ENCODE measurements around the gene APELA. TPM values are rescaled to one million over a fixed set of nuclear protein-coding genes. Genes with fewer than 3 reads are reported as not detected.
A peak's percentile ranks its signal among the peaks of the same experiment; 100 is the strongest.
"Not testable (repeated sequence)": the region's sequence is repeated elsewhere in the genome, so short reads cannot be mapped to it uniquely, and the experiment has no call there.

APELA gene
- total RNA-seq, 3 donors from 2014 or later = not detected

DNA sequence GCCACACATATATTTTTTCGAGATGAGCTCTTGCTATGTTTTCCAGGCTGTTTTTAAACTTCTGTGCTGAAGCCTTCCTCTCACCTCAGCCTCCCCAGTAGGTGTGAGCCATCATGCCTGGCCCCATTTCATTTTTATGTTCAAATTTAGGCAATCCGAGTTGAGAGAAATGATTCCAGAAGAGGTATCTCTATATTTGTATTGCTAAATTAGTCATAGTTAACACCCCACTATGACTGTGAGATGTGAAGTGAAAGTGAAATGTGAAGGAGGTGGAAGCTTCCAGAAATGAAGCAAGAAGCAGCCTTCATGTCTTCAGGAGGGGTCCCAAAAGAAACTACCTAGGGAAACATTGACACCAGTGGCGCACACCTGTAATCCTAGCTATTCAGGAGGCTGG, 17.7 kb downstream of the APELA start:
- H3K9me3 Mint-ChIP-seq = no peaks in the 10 kb centered on the region
- H3K36me3 Mint-ChIP-seq (ENCODE audit: insufficient read depth) = no peaks in the 10 kb centered on the region
- ATAC-seq (no peak), DNase-seq (no peak)
- peaks cover 4% of the 10 kb centered on the region for H3K27me3 Mint-ChIP-seq (ENCODE audit: low read depth)
- no peak overlapping the region for H3K4me3 Mint-ChIP-seq
- no peaks in the 10 kb centered on the region for H3K4me1 Mint-ChIP-seq (ENCODE audit: low read depth)

GRCh38 chr4:164902608-164903007, 25.6 kb downstream of the APELA start:
- no peaks in the 10 kb centered on the region for H3K36me3 Mint-ChIP-seq (ENCODE audit: insufficient read depth)
- H3K4me3 Mint-ChIP-seq = no peak overlapping the region
- no peaks in the 10 kb centered on the region for H3K4me1 Mint-ChIP-seq (ENCODE audit: low read depth)
- ATAC-seq (peak in 1 of 2 donors; percentile 25), DNase-seq (no peak)
- H3K27me3 Mint-ChIP-seq (ENCODE audit: low read depth) = peaks cover 3% of the 10 kb centered on the region
- no peaks in the 10 kb centered on the region for H3K9me3 Mint-ChIP-seq

- DNase-seq = no peak
- no peak for ATAC-seq
- Mint-ChIP-seq H3K9me3 (no peaks in the 10 kb centered on the region), H3K4me1 (ENCODE audit: low read depth) (no peaks in the 10 kb centered on the region), H3K27me3 (ENCODE audit: low read depth) (peaks cover 3% of the 10 kb centered on the region), H3K36me3 (ENCODE audit: insufficient read depth) (no peaks in the 10 kb centered on the region), H3K4me3 (no peak overlapping the region)
Observed at GRCh38 chr4:164904336-164904735, 27.4 kb downstream of the APELA start.

- H3K4me1 Mint-ChIP-seq (ENCODE audit: low read depth) = no peaks in the 10 kb centered on the region
- peaks cover 3% of the 10 kb centered on the region for H3K27me3 Mint-ChIP-seq (ENCODE audit: low read depth)
- no peak for ATAC-seq
- no peaks in the 10 kb centered on the region for H3K9me3 Mint-ChIP-seq
- no peak for DNase-seq
- no peaks in the 10 kb centered on the region for H3K36me3 Mint-ChIP-seq (ENCODE audit: insufficient read depth)
- no peak overlapping the region for H3K4me3 Mint-ChIP-seq
Observed at GRCh38 chr4:164904941-164905340, 28.0 kb downstream of the APELA start.

- no peaks in the 10 kb centered on the region for H3K9me3 Mint-ChIP-seq
- no peak for ATAC-seq
Observed at GRCh38 chr4:164906368-164906767, 29.4 kb downstream of the APELA start.

GRCh38 chr4:164913506-164913905, 36.5 kb downstream of the APELA start:
- H3K9me3 Mint-ChIP-seq; H3K4me1 Mint-ChIP-seq (ENCODE audit: low read depth); H3K36me3 Mint-ChIP-seq (ENCODE audit: insufficient read depth); H3K4me3 Mint-ChIP-seq; DNase-seq; H3K27me3 Mint-ChIP-seq (ENCODE audit: low read depth); ATAC-seq: not testable (repeated sequence)

More at GRCh38 chr4:164906368-164906767, 29.4 kb downstream of the APELA start:
- no peak overlapping the region for H3K4me3 Mint-ChIP-seq
- peaks cover 2% of the 10 kb centered on the region for H3K27me3 Mint-ChIP-seq (ENCODE audit: low read depth)
- H3K36me3 Mint-ChIP-seq (ENCODE audit: insufficient read depth) = no peaks in the 10 kb centered on the region
- no peak for DNase-seq
- H3K4me1 Mint-ChIP-seq (ENCODE audit: low read depth) = no peaks in the 10 kb centered on the region

DNA sequence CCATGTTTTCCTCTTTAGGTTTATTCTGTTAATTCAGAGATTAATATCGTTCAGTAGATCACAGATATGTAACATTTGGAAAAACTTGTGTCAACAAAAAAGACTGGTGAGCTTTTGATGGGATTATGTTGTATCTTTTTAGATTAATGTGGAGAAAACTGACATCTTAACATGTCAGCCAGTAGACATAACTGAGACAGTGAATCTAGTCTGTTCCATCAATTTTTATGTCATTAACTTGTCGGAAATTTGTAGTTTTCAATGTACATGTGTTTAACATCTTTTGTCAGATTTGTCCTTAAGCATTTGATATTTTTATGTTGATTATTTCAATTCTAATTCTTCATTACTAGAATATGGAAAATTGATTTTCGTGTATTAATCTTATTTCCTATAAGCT, 42.0 kb downstream of the APELA start:
- H3K9me3 Mint-ChIP-seq = no peaks in the 10 kb centered on the region
- H3K4me1 Mint-ChIP-seq (ENCODE audit: low read depth) = no peaks in the 10 kb centered on the region
- no peaks in the 10 kb centered on the region for H3K36me3 Mint-ChIP-seq (ENCODE audit: insufficient read depth)
- no peak overlapping the region for H3K4me3 Mint-ChIP-seq
- no peak for DNase-seq
- H3K27me3 Mint-ChIP-seq (ENCODE audit: low read depth) = no peaks in the 10 kb centered on the region
- no peak for ATAC-seq

DNA sequence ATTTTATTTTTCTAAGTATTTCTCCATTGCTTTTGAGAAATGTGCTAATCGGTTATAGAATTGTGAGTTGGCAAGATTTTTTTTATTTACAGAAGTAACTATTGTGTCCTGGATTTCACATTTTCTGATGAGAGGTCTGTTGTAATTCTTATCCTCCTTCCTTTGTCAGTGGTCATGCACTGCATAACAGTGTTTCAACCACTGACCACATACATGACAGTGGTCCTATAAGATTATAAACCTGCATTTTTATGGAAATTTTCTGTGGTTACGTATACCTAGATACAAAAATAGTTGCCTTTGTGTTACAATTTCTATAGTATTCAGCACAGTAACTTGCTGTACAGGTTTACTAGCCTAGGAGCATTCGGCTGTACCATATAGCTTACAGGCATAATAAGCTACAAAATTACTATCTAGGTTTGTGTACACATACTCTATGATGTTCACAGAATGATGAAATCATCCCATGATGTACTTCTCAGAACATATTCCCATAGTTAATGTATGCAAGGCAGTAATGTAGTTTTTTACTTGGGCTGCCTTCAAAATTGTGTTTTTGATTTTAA, 47.8 kb downstream of the APELA start:
- no peaks in the 10 kb centered on the region for H3K4me1 Mint-ChIP-seq (ENCODE audit: low read depth)
- no peak overlapping the region for H3K4me3 Mint-ChIP-seq
- DNase-seq (no peak), ATAC-seq (no peak)
- H3K27me3 Mint-ChIP-seq (ENCODE audit: low read depth) = no peaks in the 10 kb centered on the region
- no peaks in the 10 kb centered on the region for H3K36me3 Mint-ChIP-seq (ENCODE audit: insufficient read depth)
- H3K9me3 Mint-ChIP-seq = no peaks in the 10 kb centered on the region

DNA sequence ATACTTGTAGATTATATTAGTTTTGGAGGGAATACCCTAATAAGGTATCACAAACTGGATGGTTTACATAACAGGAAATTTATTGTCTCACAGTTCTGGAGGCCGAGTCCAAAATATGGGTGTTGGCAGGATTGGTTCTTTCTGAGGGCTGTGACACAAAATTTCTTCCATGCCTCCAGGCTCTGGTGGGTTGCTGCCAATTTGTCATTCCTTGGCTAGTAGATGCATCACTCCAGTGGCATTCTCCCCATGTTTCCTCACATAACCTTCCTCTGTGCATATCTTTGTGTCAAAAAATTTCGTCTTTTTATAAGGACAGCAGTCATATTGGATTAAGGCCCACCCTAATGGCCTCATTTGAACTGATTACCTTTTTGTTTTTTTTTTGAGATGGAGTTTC, 49.3 kb downstream of the APELA start:
- H3K4me1 Mint-ChIP-seq (ENCODE audit: low read depth) = no peaks in the 10 kb centered on the region
- H3K27me3 Mint-ChIP-seq (ENCODE audit: low read depth) = peaks cover under 1% of the 10 kb centered on the region
- no peak overlapping the region for H3K4me3 Mint-ChIP-seq
- no peak for DNase-seq
- no peaks in the 10 kb centered on the region for H3K9me3 Mint-ChIP-seq
- no peak for ATAC-seq
- H3K36me3 Mint-ChIP-seq (ENCODE audit: insufficient read depth) = no peaks in the 10 kb centered on the region

DNA sequence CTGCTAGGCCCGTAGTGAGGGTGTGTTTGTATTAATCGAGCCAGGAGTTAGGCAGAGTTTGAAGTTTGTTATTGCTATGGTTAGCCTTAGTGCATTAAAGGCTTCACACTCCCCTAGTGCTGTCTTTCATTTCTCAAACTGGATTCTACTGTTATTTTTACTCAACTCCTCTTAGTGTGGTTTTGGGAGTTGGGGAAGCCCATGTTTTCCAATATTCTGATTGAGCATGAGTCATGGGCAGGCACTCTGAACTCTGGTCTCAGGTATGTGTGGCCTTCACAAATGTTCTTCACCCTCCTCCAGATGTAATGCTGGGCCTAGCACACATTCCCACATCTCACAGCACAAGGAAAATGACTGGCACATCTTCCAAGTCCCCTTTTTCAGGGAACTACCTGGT, 50.1 kb downstream of the APELA start:
- not testable (repeated sequence) for H3K27me3 Mint-ChIP-seq (ENCODE audit: low read depth); H3K36me3 Mint-ChIP-seq (ENCODE audit: insufficient read depth); H3K4me1 Mint-ChIP-seq (ENCODE audit: low read depth); H3K4me3 Mint-ChIP-seq; H3K9me3 Mint-ChIP-seq; ATAC-seq; DNase-seq

DNA sequence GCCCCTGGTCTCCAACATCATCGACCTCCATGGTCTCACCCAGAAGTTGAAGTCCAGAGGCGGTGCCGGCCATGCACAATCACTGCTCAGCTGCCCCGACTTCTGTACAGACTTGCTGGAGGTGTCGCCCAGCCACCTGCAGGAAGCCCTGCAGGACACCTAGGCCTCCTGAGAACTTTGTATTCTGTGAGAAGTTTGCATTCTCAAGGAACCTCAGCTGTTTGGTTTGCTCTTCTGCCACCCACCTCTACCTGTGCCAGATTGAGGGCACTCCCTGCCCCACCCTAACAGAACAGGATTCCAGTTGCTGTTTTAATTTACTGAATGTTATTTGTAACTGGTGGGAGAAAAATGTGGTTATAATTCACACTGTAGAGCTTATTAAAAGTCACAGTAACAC, 53.7 kb downstream of the APELA start:
- no peaks in the 10 kb centered on the region for H3K4me1 Mint-ChIP-seq (ENCODE audit: low read depth)
- no peaks in the 10 kb centered on the region for H3K9me3 Mint-ChIP-seq
- no peak overlapping the region for H3K4me3 Mint-ChIP-seq
- DNase-seq (no peak), ATAC-seq (no peak)
- no peaks in the 10 kb centered on the region for H3K36me3 Mint-ChIP-seq (ENCODE audit: insufficient read depth)
- peaks cover 10% of the 10 kb centered on the region for H3K27me3 Mint-ChIP-seq (ENCODE audit: low read depth)

- Mint-ChIP-seq H3K9me3 (no peaks in the 10 kb centered on the region), H3K4me3 (no peak overlapping the region), H3K4me1 (ENCODE audit: low read depth) (no peaks in the 10 kb centered on the region), H3K36me3 (ENCODE audit: insufficient read depth) (no peaks in the 10 kb centered on the region), H3K27me3 (ENCODE audit: low read depth) (peaks cover 12% of the 10 kb centered on the region)
- no peak for DNase-seq
- no peak for ATAC-seq
Observed at GRCh38 chr4:164931551-164932324, 54.8 kb downstream of the APELA start.

- H3K36me3 Mint-ChIP-seq (ENCODE audit: insufficient read depth) = no peaks in the 10 kb centered on the region
- no peak for ATAC-seq
- peaks cover 17% of the 10 kb centered on the region for H3K27me3 Mint-ChIP-seq (ENCODE audit: low read depth)
- DNase-seq = no peak
- no peak overlapping the region for H3K4me3 Mint-ChIP-seq
- no peaks in the 10 kb centered on the region for H3K9me3 Mint-ChIP-seq
- no peaks in the 10 kb centered on the region for H3K4me1 Mint-ChIP-seq (ENCODE audit: low read depth)
Observed at GRCh38 chr4:164933244-164933643, 56.3 kb downstream of the APELA start.

DNA sequence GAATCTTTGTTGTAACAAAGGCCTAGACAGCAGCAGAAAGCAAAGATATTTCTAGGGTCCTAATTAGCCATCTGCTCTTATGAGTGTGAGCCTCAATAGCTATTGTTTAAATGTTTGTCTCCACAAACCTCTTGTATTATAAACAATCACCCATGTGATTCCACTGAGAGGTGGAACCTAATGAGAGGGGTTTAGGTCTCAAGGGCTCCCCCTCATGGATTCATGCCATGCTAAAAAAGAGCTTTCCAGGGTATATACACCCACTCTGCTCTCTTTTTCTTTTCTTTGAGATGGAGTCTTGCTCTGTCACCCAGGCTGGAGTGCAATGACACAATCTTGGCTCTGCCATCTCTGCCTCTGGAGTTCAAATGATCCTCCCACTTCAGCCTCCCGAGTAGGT, 58.4 kb downstream of the APELA start:
- DNase-seq (no peak), ATAC-seq (no peak)
- H3K4me1 Mint-ChIP-seq (ENCODE audit: low read depth) = no peaks in the 10 kb centered on the region
- H3K9me3 Mint-ChIP-seq = no peaks in the 10 kb centered on the region
- H3K27me3 Mint-ChIP-seq (ENCODE audit: low read depth) = peaks cover 29% of the 10 kb centered on the region
- no peak overlapping the region for H3K4me3 Mint-ChIP-seq
- H3K36me3 Mint-ChIP-seq (ENCODE audit: insufficient read depth) = no peaks in the 10 kb centered on the region

GRCh38 chr4:164935865-164936606, 59.1 kb downstream of the APELA start:
- ATAC-seq; H3K9me3 Mint-ChIP-seq; DNase-seq; H3K4me1 Mint-ChIP-seq (ENCODE audit: low read depth); H3K36me3 Mint-ChIP-seq (ENCODE audit: insufficient read depth); H3K4me3 Mint-ChIP-seq: not testable (repeated sequence)
- H3K27me3 Mint-ChIP-seq (ENCODE audit: low read depth) = peaks cover 29% of the 10 kb centered on the region

Data from activated T-cell treated with anti-CD3 and anti-CD28 coated beads, Interleukin-2, amount 50 U/mL, for 4 hours (primary cell).